Natural killer cell (primary cell): ENCODE measurements around the gene SSH2. TPM values are rescaled to one million over a fixed set of nuclear protein-coding genes. Genes with fewer than 3 reads are reported as not detected.
A peak's percentile ranks its signal among the peaks of the same experiment; 100 is the strongest.

Experiments
- ATAC-seq, 3 donors: fragments of 150-1000 bp in 2 of 3; fragments of 200-7000 bp in 1 of 3; cut with Tn5 transposase; 1 replicate in 1 of 3; 2 replicates in 2 of 3; pipeline ENCODE4 v1.10.0; 2021; ENCODE audit warnings: mild to moderate bottlenecking in 2 of 3, moderate library complexity in 2 of 3
- DNase-seq, 2 donors: peaks; one replicate each; pipeline versions ENCODE4 v3.0.0 to v3.0.0-alpha.2; 2013 to 2021; ENCODE audit warnings: mixed read lengths in 1 of 2
- H3K27ac ChIP-seq: one replicate; pipeline ENCODE4 v1.5.1; 2013; ENCODE audit warnings: mild to moderate bottlenecking, low read length
- H3K27me3 ChIP-seq: one replicate; pipeline ENCODE4 v1.6.1; 2013; ENCODE audit warnings: low read length; ENCODE audit not compliant: control insufficient read depth, insufficient read depth
- H3K36me3 ChIP-seq: one replicate; pipeline ENCODE4 v1.6.1; 2013; ENCODE audit warnings: low read length; ENCODE audit not compliant: control insufficient read depth, insufficient read depth
- H3K4me1 ChIP-seq: one replicate; pipeline ENCODE4 v1.6.1; 2013; ENCODE audit warnings: low read length; ENCODE audit not compliant: control insufficient read depth, insufficient read depth
- H3K4me3 ChIP-seq: one replicate; pipeline ENCODE4 v1.5.1; 2013; ENCODE audit warnings: low read length
- H3K9me3 ChIP-seq: one replicate; pipeline ENCODE4 v1.6.1; 2013; ENCODE audit warnings: low read length; ENCODE audit not compliant: control insufficient read depth, insufficient read depth
- H3K27ac Mint-ChIP-seq, 2 donors: one replicate each; pipeline ENCODE4 v1.8.0; 2022; ENCODE audit warnings: mild to moderate bottlenecking in 2 of 2, mixed read lengths in 2 of 2, moderate library complexity in 1 of 2
- H3K27me3 Mint-ChIP-seq, 2 donors: one replicate each; pipeline ENCODE4 v1.8.0; 2022; ENCODE audit warnings: low read depth in 2 of 2, mixed read lengths in 2 of 2
- H3K36me3 Mint-ChIP-seq: one replicate; pipeline ENCODE4 v1.8.0; 2022; ENCODE audit warnings: mixed read lengths
- H3K4me1 Mint-ChIP-seq, 2 donors: one replicate each; pipeline ENCODE4 v1.8.0; 2022; ENCODE audit warnings: mixed read lengths in 2 of 2
- H3K4me3 Mint-ChIP-seq: one replicate; pipeline ENCODE4 v1.8.0; 2022; ENCODE audit warnings: mild to moderate bottlenecking, moderate library complexity, mixed read lengths
- H3K9me3 Mint-ChIP-seq, 2 donors: one replicate each; pipeline ENCODE4 v1.8.0; 2022; ENCODE audit warnings: mixed read lengths in 2 of 2
- WGBS: methylation state at CpG from one replicate; pipeline ENCODE4 v1.1.7; 2013; ENCODE audit warnings: missing lambda C conversion rate; ENCODE audit not compliant: insufficient coverage; 5-methylcytosine and 5-hydroxymethylcytosine counted together
- intact Hi-C: fragments of 100-400 bp; cut with micrococcal nuclease; formaldehyde crosslinking; loops from one replicate; pipeline ENCODE4 v1.14.2; 2022
- total RNA-seq, 4 donors: library from RNA; stranded (reverse); fragments of 120-200 nt in 1 of 4; gene quantifications; one replicate each; pipeline versions ENCODE4 v1.2.3 to v1.2.4, GENCODE V29; 2013 to 2022
- TF ChIP-seq, protein P1 (sequence below): fragments of 200-600 bp; IDR thresholded peaks from one replicate; pipeline ENCODE4 v1.8.0; 2022; ENCODE audit warnings: antibody characterized with exemption

The SSH2 gene
- total RNA-seq, 3 donors from 2014 or later (not counting 1 experiment from before 2014, with no cell fraction given), result 124 to 166 (median 144) TPM

DNA sequence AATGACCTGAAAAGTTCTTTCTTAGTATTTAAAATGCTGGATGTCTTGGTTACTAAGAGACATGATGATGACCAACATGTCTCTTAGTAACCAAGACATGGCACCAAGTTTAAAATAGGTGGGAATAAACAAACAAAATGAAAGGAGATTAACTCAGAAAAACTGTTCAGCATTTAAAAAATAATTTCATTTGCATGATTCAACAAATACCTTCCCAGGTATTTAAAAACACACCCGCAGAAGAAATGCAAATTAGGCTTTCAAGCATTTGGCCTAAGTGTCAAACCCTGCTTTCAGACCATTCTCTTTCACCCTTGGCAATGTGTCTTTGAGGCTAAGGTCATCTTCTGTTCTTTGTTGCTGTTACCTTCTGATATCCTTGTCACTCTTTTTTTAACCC is 215.9 kb downstream of the SSH2 start:
- peaks cover 29% of the 10 kb centered on the region for H3K4me1 ChIP-seq
- H3K4me3 Mint-ChIP-seq, result peak overlapping the region; percentile 14
- DNase-seq, result no peak
- H3K4me3 ChIP-seq, result no peak overlapping the region
- TF ChIP-seq, protein P1, sequence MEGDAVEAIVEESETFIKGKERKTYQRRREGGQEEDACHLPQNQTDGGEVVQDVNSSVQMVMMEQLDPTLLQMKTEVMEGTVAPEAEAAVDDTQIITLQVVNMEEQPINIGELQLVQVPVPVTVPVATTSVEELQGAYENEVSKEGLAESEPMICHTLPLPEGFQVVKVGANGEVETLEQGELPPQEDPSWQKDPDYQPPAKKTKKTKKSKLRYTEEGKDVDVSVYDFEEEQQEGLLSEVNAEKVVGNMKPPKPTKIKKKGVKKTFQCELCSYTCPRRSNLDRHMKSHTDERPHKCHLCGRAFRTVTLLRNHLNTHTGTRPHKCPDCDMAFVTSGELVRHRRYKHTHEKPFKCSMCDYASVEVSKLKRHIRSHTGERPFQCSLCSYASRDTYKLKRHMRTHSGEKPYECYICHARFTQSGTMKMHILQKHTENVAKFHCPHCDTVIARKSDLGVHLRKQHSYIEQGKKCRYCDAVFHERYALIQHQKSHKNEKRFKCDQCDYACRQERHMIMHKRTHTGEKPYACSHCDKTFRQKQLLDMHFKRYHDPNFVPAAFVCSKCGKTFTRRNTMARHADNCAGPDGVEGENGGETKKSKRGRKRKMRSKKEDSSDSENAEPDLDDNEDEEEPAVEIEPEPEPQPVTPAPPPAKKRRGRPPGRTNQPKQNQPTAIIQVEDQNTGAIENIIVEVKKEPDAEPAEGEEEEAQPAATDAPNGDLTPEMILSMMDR, result no peak
- intact Hi-C loops, result no loop called here
- H3K27ac Mint-ChIP-seq, result peak overlapping the region; percentile 78 to 92
- ATAC-seq, result peak in 2 of 3 donors; percentile 58 to 64
- H3K9me3 Mint-ChIP-seq, result no peaks in the 10 kb centered on the region
- no peaks in the 10 kb centered on the region for H3K27me3 Mint-ChIP-seq
- peak overlapping the region; percentile 54 for H3K27ac ChIP-seq
- H3K36me3 ChIP-seq, result peaks cover 11% of the 10 kb centered on the region
- peaks cover 84 to 85% of the 10 kb centered on the region in 2 donors for H3K4me1 Mint-ChIP-seq
- H3K27me3 ChIP-seq, result no peaks in the 10 kb centered on the region
- WGBS, result 44% methylated on average over 1 of the region's 1 CpG
- no peaks in the 10 kb centered on the region for H3K9me3 ChIP-seq
- no peaks in the 10 kb centered on the region for H3K36me3 Mint-ChIP-seq

DNA sequence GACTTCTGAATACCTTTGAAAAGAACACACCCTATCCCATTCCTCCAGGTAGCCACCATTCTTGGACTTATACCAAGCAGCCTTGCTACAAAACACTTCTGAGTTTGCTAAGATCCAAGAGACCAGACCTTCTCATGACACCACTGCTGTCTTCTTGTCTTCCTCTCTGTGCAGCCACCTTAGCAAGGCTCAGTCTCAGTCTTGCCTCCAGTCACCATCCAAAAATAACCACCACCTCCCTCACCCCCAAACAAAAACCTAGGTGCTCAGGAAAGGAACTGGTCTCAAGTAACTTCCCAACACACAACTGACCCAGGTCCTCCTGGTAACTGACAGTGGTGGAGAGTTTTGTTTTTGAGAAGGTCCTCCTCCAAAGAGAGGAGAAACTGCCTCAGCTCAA is 216.4 kb downstream of the SSH2 start:
- peak overlapping the region; percentile 32 for H3K4me3 Mint-ChIP-seq
- H3K27me3 ChIP-seq, result no peaks in the 10 kb centered on the region
- H3K36me3 Mint-ChIP-seq, result no peaks in the 10 kb centered on the region
- H3K4me3 ChIP-seq, result no peak overlapping the region
- H3K9me3 ChIP-seq, result no peaks in the 10 kb centered on the region
- intact Hi-C loops, result no loop called here
- no peak for DNase-seq
- peak overlapping the region; percentile 78 to 92 for H3K27ac Mint-ChIP-seq
- H3K4me1 ChIP-seq, result peaks cover 24% of the 10 kb centered on the region
- ATAC-seq, result peak in 2 of 3 donors; percentile 43 to 47
- H3K9me3 Mint-ChIP-seq, result no peaks in the 10 kb centered on the region
- peak overlapping the region; percentile 54 for H3K27ac ChIP-seq
- peaks cover 80% of the 10 kb centered on the region in 2 donors for H3K4me1 Mint-ChIP-seq
- no peaks in the 10 kb centered on the region for H3K27me3 Mint-ChIP-seq
- peaks cover 8% of the 10 kb centered on the region for H3K36me3 ChIP-seq
- TF ChIP-seq, protein P1, result no peak

DNA sequence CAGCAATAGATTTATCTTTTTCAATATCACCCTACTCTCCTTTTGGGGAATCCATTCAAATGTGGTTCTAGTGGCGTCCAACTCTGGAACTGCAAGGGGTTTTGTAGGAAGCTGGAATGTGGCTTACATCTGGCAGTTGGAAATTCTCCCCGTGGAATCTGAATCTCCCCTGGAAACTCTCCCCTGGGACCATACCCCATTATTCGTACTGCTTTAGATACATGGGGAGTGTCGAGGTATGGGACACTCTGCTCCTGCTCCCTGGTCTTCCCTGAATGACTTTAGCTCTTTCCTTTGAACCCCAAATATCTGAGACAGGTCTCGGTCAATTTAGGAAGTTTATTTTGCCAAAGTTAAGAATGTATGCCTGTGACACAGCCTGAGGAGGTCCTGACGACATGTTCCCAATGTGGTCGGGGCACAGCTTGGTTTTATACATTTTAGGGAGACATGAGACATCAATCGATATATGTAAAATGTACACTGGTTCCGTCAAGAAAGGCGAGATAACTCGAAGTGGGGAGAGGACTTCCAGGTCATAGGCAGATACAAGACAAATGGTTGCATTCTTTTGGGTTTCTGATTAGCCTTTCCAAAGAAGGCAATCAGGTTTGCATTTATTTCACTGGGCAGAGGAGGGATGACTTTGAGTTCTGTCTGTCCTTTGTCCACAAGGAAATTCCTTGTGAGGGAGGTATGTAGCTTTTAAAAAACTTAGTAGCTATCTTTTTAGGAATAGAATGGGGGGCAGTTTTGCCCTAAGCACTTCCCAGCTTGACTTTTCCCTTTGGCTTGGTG is 218.2 kb downstream of the SSH2 start:
- intact Hi-C loops, result no loop called here
- no peak for ATAC-seq
- Mint-ChIP-seq H3K4me3 (no peak overlapping the region), H3K27me3 (no peaks in the 10 kb centered on the region), H3K27ac (peak overlapping the region; percentile 77 to 92), H3K4me1 (peaks cover 65 to 69% of the 10 kb centered on the region in 2 donors), H3K36me3 (no peaks in the 10 kb centered on the region), H3K9me3 (no peaks in the 10 kb centered on the region)
- TF ChIP-seq, protein P1, result no peak
- H3K4me1 ChIP-seq, result peaks cover 29% of the 10 kb centered on the region
- no peak for DNase-seq
- peaks cover 3% of the 10 kb centered on the region for H3K36me3 ChIP-seq
- H3K27ac ChIP-seq, result no peak overlapping the region
- 94% methylated on average over 11 of the region's 11 CpGs for WGBS
- no peaks in the 10 kb centered on the region for H3K27me3 ChIP-seq
- no peak overlapping the region for H3K4me3 ChIP-seq
- no peaks in the 10 kb centered on the region for H3K9me3 ChIP-seq
